ENCODE data around the gene RECK. TPM values are rescaled to one million over a fixed set of nuclear protein-coding genes. Genes with fewer than 3 reads are reported as not detected.

RECK gene
- total RNA-seq, 1 donor from 2014 or later: 5.4 TPM

DNA sequence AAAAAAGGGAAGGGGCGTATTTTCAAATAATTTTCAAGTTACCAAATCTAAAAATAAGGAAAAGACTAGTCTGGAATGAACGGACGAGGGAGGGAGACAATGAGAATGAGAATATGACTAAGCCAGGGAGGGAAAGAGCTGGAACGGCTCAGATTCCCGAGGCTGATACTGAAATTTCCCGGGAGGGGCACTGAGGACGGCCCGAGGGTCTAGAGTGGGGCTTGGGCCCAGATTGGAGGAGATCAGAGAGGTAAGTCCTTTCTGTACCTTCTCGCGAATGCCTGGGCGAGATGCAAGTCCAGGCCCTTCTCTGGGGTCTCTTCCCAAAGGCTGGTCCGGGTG lies 129.1 kb downstream of the RECK start:
- no peak for DNase-seq
- TF ChIP-seq, protein P1, sequence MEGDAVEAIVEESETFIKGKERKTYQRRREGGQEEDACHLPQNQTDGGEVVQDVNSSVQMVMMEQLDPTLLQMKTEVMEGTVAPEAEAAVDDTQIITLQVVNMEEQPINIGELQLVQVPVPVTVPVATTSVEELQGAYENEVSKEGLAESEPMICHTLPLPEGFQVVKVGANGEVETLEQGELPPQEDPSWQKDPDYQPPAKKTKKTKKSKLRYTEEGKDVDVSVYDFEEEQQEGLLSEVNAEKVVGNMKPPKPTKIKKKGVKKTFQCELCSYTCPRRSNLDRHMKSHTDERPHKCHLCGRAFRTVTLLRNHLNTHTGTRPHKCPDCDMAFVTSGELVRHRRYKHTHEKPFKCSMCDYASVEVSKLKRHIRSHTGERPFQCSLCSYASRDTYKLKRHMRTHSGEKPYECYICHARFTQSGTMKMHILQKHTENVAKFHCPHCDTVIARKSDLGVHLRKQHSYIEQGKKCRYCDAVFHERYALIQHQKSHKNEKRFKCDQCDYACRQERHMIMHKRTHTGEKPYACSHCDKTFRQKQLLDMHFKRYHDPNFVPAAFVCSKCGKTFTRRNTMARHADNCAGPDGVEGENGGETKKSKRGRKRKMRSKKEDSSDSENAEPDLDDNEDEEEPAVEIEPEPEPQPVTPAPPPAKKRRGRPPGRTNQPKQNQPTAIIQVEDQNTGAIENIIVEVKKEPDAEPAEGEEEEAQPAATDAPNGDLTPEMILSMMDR (IDR thresholded peaks at IDR 0.05; ENCODE audit: borderline replicate concordance): no peak
- Histone ChIP-seq H3K36me3 (no peaks in the 10 kb centered on the region), H3K4me3 (peak overlapping the region; percentile 64), H3K27ac (replicated peaks) (peak overlapping the region; percentile 83), H3K9me3 (replicated peaks) (no peaks in the 10 kb centered on the region), H3K4me1 (peaks cover 33% of the 10 kb centered on the region), H3K27me3 (ENCODE audit: low read depth) (peaks cover 24% of the 10 kb centered on the region)
- intact Hi-C loops (cut with micrococcal nuclease): no loop called here

DNA sequence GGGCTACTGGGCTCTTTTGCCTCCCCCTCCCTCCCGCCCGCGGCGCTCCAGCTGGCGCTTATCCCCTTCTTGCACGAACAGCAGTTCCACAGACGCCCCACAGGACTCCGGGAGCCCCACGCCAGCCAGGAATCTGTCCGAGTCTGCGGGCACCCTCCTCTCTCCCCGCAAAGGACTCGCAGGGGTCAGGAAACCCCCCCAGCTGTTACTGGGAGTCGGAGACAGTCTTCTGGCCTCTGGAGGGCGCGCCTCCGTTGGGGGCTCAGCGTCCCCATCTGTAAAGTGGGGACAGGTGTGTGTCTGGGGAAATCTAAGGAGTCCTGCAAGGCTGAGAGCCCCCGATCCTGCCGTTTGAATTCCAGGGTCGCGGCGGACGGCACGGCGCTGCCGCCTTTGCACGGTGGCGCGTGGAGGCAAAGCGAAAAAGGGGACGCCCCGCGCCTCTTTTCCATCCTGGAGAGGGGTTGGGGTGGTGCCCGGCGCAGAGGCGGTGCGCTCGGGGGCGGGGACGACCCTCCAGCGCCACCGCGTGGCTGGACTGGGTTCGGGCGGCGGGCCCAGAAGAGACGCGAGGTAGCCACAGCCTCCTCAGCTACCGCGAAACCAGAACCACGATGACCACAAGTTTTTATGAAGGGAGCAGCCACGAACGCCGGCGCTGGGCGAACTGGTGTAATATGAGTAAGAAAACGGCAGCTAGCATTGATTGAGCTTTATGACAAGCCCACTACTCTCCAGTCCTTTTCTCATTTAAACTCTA lies 129.6 kb downstream of the RECK start:
- peak overlapping the region; percentile 83 for H3K27ac ChIP-seq (replicated peaks)
- intact Hi-C loops (cut with micrococcal nuclease): no loop called here
- H3K9me3 ChIP-seq (replicated peaks): no peaks in the 10 kb centered on the region
- H3K27me3 ChIP-seq (ENCODE audit: low read depth): peaks cover 28% of the 10 kb centered on the region
- TF ChIP-seq, protein P1 (IDR thresholded peaks at IDR 0.05; ENCODE audit: borderline replicate concordance): peak; percentile 94
- no peaks in the 10 kb centered on the region for H3K36me3 ChIP-seq
- H3K4me3 ChIP-seq: peak overlapping the region; percentile 64
- peaks cover 33% of the 10 kb centered on the region for H3K4me1 ChIP-seq
- peak; percentile 87 for DNase-seq

DNA sequence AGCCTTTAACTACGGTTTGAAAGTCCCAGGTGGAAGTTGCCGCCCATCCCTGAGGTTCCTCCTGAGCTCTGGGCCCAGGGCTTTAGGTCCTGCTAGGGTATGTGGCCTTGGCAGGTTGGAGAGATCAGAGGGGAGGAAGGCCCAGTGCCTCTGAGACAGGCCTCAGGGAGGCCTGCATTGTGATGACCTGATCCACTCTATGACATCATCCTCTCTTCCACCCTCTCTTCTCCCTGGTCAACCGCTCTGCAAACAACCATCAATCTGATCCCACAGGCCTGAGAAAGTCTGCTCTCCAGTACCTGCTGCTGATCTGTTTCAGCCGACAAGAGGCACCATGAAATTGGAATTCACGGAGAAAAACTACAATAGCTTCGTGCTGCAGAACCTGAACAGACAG lies 132.5 kb downstream of the RECK start, which contains the start of gene CCIN:
TSS of gene CCIN (plus strand) at position 223 of the 400 bp plus-strand sequence. CDS start at position 338, 115 bp downstream.
- intact Hi-C loops (cut with micrococcal nuclease): no loop called here
- TF ChIP-seq, protein P1 (IDR thresholded peaks at IDR 0.05; ENCODE audit: borderline replicate concordance): no peak

DNA sequence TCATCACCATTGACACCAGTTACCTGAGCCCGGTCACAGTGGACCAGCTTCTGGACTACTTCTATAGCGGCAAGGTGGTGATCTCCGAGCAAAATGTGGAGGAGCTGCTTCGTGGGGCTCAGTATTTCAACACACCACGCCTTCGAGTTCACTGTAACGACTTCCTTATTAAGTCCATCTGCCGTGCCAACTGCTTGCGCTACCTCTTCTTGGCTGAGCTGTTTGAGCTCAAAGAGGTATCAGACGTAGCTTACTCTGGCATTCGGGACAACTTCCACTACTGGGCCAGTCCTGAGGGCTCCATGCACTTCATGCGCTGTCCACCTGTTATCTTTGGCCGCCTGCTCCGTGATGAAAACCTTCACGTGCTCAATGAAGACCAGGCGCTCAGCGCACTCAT lies 133.0 kb downstream of the RECK start:
- intact Hi-C loops (cut with micrococcal nuclease): no loop called here

More for the DNA sequence above, 132.5 kb downstream of the RECK start, which contains the start of gene CCIN:
- Histone ChIP-seq H3K4me3 (no peak within 1 kb of the TSS), H3K27me3 (ENCODE audit: low read depth) (peaks cover 28% of the 10 kb centered on the region), H3K36me3 (no peaks in the 10 kb centered on the region), H3K27ac (replicated peaks) (no peak within 1 kb of the TSS), H3K9me3 (replicated peaks) (no peaks in the 10 kb centered on the region), H3K4me1 (peaks cover 21% of the 10 kb centered on the region)
- no peak for DNase-seq

DNA sequence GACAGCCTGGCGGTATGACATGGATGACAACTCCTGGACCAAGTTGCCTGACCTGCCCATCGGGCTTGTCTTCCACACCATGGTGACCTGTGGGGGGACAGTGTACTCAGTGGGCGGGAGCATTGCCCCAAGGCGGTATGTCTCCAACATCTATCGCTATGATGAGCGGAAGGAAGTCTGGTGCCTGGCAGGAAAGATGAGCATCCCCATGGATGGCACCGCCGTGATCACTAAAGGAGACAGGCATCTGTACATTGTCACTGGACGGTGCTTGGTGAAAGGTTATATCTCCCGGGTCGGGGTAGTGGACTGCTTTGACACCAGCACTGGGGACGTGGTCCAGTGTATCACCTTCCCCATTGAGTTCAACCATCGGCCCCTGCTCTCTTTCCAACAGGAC lies 133.8 kb downstream of the RECK start:
- Histone ChIP-seq H3K4me1 (peaks cover 15% of the 10 kb centered on the region), H3K36me3 (no peaks in the 10 kb centered on the region), H3K9me3 (replicated peaks) (no peaks in the 10 kb centered on the region), H3K4me3 (no peak overlapping the region), H3K27ac (replicated peaks) (no peak overlapping the region), H3K27me3 (ENCODE audit: low read depth) (peaks cover 28% of the 10 kb centered on the region)
- TF ChIP-seq, protein P1 (IDR thresholded peaks at IDR 0.05; ENCODE audit: borderline replicate concordance): no peak
- intact Hi-C loops (cut with micrococcal nuclease): no loop called here
- DNase-seq: no peak

More for the DNA sequence above, 133.0 kb downstream of the RECK start:
- H3K27ac ChIP-seq (replicated peaks): no peak overlapping the region
- H3K27me3 ChIP-seq (ENCODE audit: low read depth): peaks cover 28% of the 10 kb centered on the region
- H3K9me3 ChIP-seq (replicated peaks): no peaks in the 10 kb centered on the region
- TF ChIP-seq, protein P1 (IDR thresholded peaks at IDR 0.05; ENCODE audit: borderline replicate concordance): no peak
- H3K4me1 ChIP-seq: peaks cover 21% of the 10 kb centered on the region
- no peaks in the 10 kb centered on the region for H3K36me3 ChIP-seq
- no peak overlapping the region for H3K4me3 ChIP-seq
- DNase-seq: no peak
